ENCODE data around the gene SSH2. TPM values are rescaled to one million over a fixed set of nuclear protein-coding genes. Genes with fewer than 3 reads are reported as not detected.

SSH2 gene
- total RNA-seq, 2 experiments from 2014 or later = 37.5 to 43.5 TPM

GRCh38 chr17:29619251-29619650 lies 310.8 kb downstream of the SSH2 start:
- intact Hi-C loops (cut with micrococcal nuclease) = loop anchor here (5.0 kb wide), 1 partner anchor 37 kb away; no protein-coding TSS in a partner anchor
- H3K4me1 Mint-ChIP-seq (ENCODE audit: low read depth) = peaks cover 51% of the 10 kb centered on the region
- no peak for ATAC-seq
- H3K27ac Mint-ChIP-seq = no peak overlapping the region
- no peak overlapping the region for H3K4me3 Mint-ChIP-seq
- ChIA-PET CTCF (interaction anchor here (1.5 to 8.5 kb wide), 7 partner anchors 19 to 312 kb away, joined by 4 to 172 read pairs (median 41); partner anchors contain the start of genes ABHD15, GIT1 and TP53I13), POLR2A (interaction anchor here (1.6 kb wide), 1 partner anchor 45 kb away, joined by 4 read pairs; no protein-coding TSS in a partner anchor)
- H3K36me3 Mint-ChIP-seq (ENCODE audit: low read depth) = no peaks in the 10 kb centered on the region
- peak; percentile 57 for DNase-seq
- peaks cover 2% of the 10 kb centered on the region for H3K27me3 Mint-ChIP-seq
- no peaks in the 10 kb centered on the region for H3K9me3 Mint-ChIP-seq
- peak; percentile 39 for TF ChIP-seq CTCF (IDR thresholded peaks at IDR 0.05)

GRCh38 chr17:29618272-29619065 lies 311.6 kb downstream of the SSH2 start:
- peak overlapping the region; percentile 84 for H3K4me3 Mint-ChIP-seq
- peaks cover 47% of the 10 kb centered on the region for H3K4me1 Mint-ChIP-seq (ENCODE audit: low read depth)
- ATAC-seq (no peak), DNase-seq (no peak)
- no peaks in the 10 kb centered on the region for H3K36me3 Mint-ChIP-seq (ENCODE audit: low read depth)
- ChIA-PET POLR2A (interaction anchor here (1.2 to 4.2 kb wide), 18 partner anchors 8 to 326 kb away, joined by 3 to 32 read pairs (median 6); partner anchors contain the start of genes ABHD15 and ANKRD13B), CTCF (interaction anchor here (0.7 to 8.5 kb wide), 32 partner anchors 8 to 455 kb away, joined by 3 to 172 read pairs (median 6); partner anchors contain the start of genes ABHD15, ANKRD13B, GIT1 and SSH2)
- H3K27me3 Mint-ChIP-seq = peaks cover 2% of the 10 kb centered on the region
- no peak for TF ChIP-seq CTCF (IDR thresholded peaks at IDR 0.05)
- intact Hi-C loops (cut with micrococcal nuclease) = loop anchor here (5.0 kb wide), 1 partner anchor 36 kb away; no protein-coding TSS in a partner anchor
- H3K27ac Mint-ChIP-seq = no peak overlapping the region
- H3K9me3 Mint-ChIP-seq = no peaks in the 10 kb centered on the region

GRCh38 chr17:29617481-29618271 lies 312.4 kb downstream of the SSH2 start:
- TF ChIP-seq CTCF (IDR thresholded peaks at IDR 0.05) = peak; percentile 38
- Mint-ChIP-seq H3K4me1 (ENCODE audit: low read depth) (peaks cover 41% of the 10 kb centered on the region), H3K4me3 (peak overlapping the region; percentile 84), H3K36me3 (ENCODE audit: low read depth) (no peaks in the 10 kb centered on the region), H3K27me3 (peaks cover 2% of the 10 kb centered on the region), H3K9me3 (no peaks in the 10 kb centered on the region), H3K27ac (peak overlapping the region; percentile 88)
- ChIA-PET CTCF (interaction anchor here (0.6 to 8.5 kb wide), 46 partner anchors 9 to 940 kb away, joined by 3 to 172 read pairs (median 5); partner anchors contain the start of genes ABHD15, ANKRD13B, GIT1 and SSH2), POLR2A (interaction anchor here (0.7 to 4.2 kb wide), 28 partner anchors 9 to 469 kb away, joined by 3 to 32 read pairs (median 5); partner anchors contain the start of genes ABHD15, ANKRD13B and TP53I13)
- peak; percentile 34 for ATAC-seq
- peak; percentile 92 for DNase-seq
- intact Hi-C loops (cut with micrococcal nuclease) = loop anchor here (5.0 kb wide), 1 partner anchor 35 kb away; no protein-coding TSS in a partner anchor

- Mint-ChIP-seq H3K4me1 (ENCODE audit: low read depth) (peaks cover 40% of the 10 kb centered on the region), H3K4me3 (peak overlapping the region; percentile 84), H3K27ac (peak overlapping the region; percentile 88), H3K9me3 (no peaks in the 10 kb centered on the region), H3K36me3 (ENCODE audit: low read depth) (no peaks in the 10 kb centered on the region), H3K27me3 (peaks cover 2% of the 10 kb centered on the region)
- ChIA-PET POLR2A (interaction anchor here (1.0 to 4.2 kb wide), 27 partner anchors 10 to 469 kb away, joined by 3 to 32 read pairs (median 6); partner anchors contain the start of genes ABHD15, ANKRD13B and TP53I13), CTCF (interaction anchor here (0.6 to 8.5 kb wide), 40 partner anchors 8 to 876 kb away, joined by 3 to 172 read pairs (median 6); partner anchors contain the start of genes ABHD15, ANKRD13B, GIT1 and SSH2)
- peak; percentile 77 for ATAC-seq
- intact Hi-C loops (cut with micrococcal nuclease) = loop anchor here (5.0 kb wide), 1 partner anchor 35 kb away; no protein-coding TSS in a partner anchor
- TF ChIP-seq CTCF (IDR thresholded peaks at IDR 0.05) = peak; percentile 66
- peak; percentile 97 for DNase-seq
These were observed 312.9 kb downstream of the SSH2 start for GRCh38 chr17:29617125-29617480.
